GM21515 (cell line): ENCODE data around the gene CD6.
A peak's percentile ranks its signal among the peaks of the same experiment; 100 is the strongest.
"Not testable (repeated sequence)": the region's sequence is repeated elsewhere in the genome, so short reads cannot be mapped to it uniquely, and the experiment has no call there.

Experiments used
- ATAC-seq: cut with Tn5 transposase; IDR thresholded peaks from one replicate; pipeline ENCODE4 v1.9.1; 2021; ENCODE audit not compliant: unreplicated experiment

Gene CD6

GRCh38 chr11:61052182-61052972, 80.9 kb downstream of the CD6 start:
- ATAC-seq, result no peak

DNA sequence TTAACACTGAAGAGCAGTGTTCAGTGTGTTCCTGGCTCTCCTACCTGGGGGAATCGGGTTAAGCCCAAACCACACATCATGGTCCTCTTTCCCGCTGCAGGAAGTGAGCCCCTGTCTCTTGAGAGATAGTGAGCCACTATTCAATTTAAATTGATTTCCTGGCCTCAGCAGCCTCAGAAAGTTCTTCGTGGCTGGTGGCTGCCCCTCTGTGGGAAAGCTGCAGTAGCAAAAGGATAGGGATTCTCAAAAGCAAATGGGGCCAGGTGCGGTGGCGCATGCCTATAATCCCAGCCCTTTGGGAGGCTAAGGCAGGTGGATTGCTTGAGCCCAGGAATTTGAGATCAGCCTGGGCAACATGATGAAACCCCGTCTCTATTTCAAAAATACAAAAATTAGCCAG, 81.7 kb downstream of the CD6 start:
- no peak for ATAC-seq

GRCh38 chr11:61054513-61054912, 83.0 kb downstream of the CD6 start:
- ATAC-seq, result no peak

DNA sequence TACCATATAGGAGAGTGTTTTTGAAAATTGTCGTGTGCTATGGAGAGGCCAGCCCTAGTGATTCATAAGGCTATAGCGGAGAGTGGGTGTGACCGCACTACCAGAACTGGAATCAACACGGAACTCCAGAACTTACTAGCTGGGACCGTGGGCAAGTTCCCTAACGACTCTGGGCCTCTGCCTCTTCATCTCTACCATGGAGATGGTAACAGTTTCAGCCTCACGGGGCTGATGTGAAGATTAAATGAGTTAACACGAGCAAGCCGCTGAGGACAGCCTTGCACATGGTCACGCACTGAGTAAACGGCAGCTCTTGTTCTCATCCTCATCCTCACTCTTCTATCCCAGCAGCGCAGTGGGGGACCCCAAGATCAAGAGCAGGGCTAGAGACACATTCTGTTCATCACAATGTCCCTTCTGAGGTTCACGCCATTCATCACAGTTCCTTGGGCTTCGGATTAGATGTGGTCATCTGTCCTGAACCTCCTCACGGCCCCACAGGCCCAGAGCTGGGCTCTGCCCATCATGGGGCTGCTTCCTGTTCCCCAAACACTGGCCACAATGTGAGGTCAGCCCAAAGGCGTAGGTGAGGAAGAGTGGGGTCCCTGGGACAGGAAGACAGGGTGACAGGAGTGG, 83.6 kb downstream of the CD6 start:
- ATAC-seq, result no peak

DNA sequence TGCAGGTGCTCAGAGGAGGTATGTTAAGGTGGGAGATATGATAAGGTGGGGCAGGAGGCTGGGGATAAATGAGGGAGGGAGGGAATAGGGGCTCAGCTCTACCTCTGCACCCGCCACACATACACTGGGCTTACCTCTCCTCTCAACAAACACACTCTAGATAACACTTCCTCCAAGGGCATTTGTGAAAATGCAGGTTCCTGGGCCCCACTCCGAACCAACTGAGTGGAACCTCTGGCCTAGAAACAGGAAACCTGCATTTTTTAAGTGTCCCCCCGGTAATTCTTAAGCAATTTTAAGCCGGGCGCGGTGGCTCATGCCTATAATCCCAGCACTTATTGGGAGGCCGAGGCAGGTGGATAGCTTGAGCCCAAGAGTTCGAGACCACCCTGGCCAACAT, 84.3 kb downstream of the CD6 start:
- ATAC-seq, result no peak

DNA sequence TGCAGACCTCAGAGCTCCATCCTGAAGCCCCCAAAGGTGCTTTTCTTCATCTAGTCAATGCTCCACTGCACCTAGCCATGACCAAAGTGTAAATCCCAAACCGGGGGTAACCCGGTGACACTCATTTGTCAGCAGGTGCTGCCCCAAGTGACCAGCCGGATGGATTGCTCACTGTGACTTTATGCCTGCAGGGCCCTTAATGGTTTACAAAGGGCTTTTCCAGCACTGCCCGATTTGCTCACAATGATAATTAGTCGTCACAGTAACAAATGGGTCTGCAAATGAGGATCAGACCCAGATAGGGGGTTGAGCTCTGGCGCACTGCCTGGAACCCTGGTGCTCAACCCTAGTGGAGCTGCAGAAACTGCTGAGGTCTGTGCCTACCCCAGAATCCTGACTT, 85.1 kb downstream of the CD6 start:
- ATAC-seq, result no peak

DNA sequence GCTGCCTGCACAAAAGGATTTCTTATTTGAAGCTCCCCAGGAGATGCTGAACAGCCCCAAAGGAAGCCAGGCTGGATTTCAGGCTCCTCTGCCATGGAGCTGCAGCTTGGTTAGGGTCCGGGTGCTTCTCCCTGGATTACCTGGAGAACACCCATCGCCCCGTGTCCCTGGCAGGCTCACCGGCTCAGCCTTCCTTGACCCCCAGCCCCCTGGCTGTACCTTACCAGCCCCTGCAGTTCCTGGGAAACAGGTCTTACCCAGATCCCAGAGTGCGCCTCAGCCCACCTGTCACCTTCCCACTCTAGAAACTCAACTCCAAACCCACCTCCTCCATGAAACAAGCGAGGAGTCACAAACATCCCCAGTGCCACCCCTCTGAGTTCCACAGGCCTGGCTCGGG, 85.5 kb downstream of the CD6 start:
- no peak for ATAC-seq

GRCh38 chr11:61057615-61058014, 86.1 kb downstream of the CD6 start:
- ATAC-seq, result no peak

GRCh38 chr11:61058583-61059259, 87.2 kb downstream of the CD6 start:
- ATAC-seq, result no peak

GRCh38 chr11:61059260-61059752, 87.8 kb downstream of the CD6 start:
- ATAC-seq, result no peak

- ATAC-seq, result peak; percentile 73
Observed at GRCh38 chr11:61061081-61061826, 89.8 kb downstream of the CD6 start.

DNA sequence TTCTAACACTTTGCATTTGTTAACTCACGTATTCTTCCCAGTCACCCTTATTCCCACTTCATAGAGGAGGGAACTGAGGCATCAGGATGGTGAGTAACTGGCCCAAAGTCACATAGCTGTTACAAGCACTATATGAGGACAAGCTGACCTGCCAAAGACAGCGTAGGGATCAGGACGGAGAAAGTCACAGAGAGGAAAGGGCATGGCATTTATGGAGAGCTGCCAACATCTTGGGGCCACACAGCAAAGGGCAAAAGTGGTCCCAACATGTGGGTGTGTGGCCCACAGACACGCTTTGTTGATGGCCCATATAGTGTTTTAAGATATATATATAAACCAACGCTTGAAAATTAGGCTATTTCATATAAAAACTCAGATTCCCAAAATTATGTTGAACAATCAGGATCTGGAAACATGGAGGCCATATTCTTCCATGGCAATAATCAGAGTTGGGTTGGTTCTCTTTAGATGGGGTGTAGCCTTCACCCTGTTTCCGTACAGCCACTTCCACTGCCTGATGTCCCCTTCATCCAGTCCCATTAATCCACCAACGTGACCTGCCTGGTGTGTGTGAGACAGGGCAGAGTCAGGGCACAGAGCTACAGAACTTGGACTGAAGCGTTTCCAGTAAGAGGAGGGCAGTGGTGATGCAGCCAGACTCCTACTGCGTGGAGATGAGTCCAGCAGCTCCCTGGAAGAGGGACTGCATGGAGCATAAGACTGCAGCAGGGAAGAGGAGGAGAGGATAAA, 90.9 kb downstream of the CD6 start:
- no peak for ATAC-seq

- not testable (repeated sequence) for ATAC-seq
Observed at GRCh38 chr11:61065236-61065635, 93.8 kb downstream of the CD6 start.

- no peak for ATAC-seq
Observed at GRCh38 chr11:61065955-61066638, 94.6 kb downstream of the CD6 start.

DNA sequence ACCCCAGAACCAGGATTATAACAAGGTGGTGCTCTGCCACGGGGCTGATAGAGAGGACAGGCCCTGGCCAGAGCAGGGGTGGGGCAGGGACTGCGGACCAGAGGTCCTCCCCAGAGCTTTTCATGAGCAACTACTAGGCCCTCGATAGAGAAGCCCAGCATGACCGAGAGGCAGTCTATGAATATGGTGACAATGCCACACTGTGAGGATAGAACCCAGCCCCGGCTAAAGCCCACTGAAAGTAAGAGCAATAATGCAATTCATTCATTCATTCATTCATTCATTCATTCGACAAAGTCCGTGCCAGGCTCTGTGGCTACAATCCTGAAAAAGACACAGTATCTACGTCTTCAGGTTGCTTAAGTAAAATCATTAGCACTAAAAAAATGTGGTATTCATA, 95.2 kb downstream of the CD6 start:
- no peak for ATAC-seq

DNA sequence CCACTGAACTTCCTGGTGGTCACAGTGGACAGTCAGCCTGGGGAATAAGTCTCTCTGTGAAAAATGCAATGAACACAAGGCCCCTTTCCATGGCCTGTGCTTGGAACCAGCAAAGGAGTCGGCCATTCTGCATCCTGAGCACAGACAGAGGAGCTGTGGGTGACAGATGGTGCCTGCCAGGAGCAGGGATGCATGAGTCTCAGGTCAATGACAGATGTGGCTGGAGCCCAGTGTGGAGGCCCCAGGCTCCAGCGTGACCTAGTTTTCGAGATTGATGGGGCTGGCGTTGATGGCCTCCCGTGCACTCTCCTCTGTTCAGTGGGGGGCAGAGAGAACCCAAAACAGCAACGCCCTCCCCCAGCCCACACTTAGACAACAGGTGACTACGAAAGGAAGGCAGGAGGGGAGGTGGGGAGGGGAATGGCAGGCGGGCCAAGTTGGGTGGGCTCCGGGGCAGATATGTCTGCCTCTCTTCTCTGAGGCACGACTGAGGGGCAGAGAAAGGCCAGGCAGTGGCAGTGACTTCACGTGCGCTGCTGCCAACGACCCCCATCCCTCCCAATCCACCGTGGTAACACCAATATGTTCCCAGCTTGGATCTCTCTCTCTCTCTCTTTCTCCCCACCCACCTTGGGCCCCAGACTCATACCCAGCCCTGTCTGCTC, 96.4 kb downstream of the CD6 start:
- no peak for ATAC-seq

DNA sequence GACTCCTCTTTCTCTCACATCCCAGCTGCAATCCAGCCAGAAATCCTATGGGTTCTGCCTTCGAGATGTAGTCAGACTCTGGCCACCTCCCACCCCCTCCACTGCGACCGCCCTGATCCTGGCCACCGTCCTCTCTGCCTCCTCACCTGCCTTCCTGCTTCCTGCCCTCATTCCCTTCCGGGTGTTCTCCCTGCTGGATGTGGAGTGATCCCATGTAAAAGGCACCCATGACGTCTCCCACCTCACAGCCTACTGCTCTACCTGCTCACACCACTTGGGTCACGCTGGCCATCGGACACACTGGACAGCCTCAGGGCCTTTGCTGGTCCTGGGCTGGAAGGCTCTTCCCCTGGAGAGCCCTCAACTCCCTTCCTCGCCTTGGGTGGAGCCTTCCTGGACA, 97.1 kb downstream of the CD6 start:
- no peak for ATAC-seq

DNA sequence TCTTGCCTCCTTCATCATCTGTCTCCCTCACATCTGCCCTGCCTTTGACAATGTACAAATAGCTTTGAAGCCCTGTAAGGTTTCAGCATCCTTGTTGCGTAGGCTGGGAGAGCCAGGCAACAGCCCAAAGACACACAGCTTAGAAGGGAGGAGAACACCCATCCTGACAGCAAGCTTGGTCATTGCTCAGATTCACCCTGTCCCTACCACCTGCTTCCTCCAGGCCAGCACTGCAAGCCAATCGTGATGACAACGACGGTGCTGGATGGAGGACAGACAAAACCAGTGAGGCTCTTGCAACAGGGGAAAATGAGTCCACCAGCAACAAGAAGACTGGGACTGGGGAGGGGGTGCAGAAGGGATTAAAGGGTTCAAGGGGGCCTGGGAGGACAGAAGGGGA, 97.9 kb downstream of the CD6 start:
- ATAC-seq, result no peak
